GM19239 (cell line): ENCODE data around the gene INSYN1.
"Not testable (repeated sequence)": the region's sequence is repeated elsewhere in the genome, so short reads cannot be mapped to it uniquely, and the experiment has no call there.

ENCODE experiments used
- DNase-seq: peaks from one replicate; pipeline ENCODE4 v3.0.0; 2011; ENCODE audit warnings: low spot score; ENCODE audit not compliant: insufficient read length
- FAIRE-seq: peaks from 2 replicates; lab custom pipeline; 2011; peaks lifted over from hg19 to GRCh38; lab: Jason Lieb, UNC

INSYN1 gene

GRCh38 chr15:73717206-73717605 lies 35.9 kb downstream of the INSYN1 start:
- FAIRE-seq, result no peak
- DNase-seq, result no peak

- no peak for DNase-seq
- no peak for FAIRE-seq
These were observed 36.7 kb downstream of the INSYN1 start for GRCh38 chr15:73716417-73716816.

- FAIRE-seq, result no peak
These were observed 37.7 kb downstream of the INSYN1 start for GRCh38 chr15:73715417-73715816.

GRCh38 chr15:73714695-73715301 lies 38.4 kb downstream of the INSYN1 start:
- no peak for FAIRE-seq
- no peak for DNase-seq

More at GRCh38 chr15:73715417-73715816, 37.7 kb downstream of the INSYN1 start:
- no peak for DNase-seq

- FAIRE-seq, result no peak
- no peak for DNase-seq
These were observed 41.0 kb downstream of the INSYN1 start for GRCh38 chr15:73712107-73712506.

GRCh38 chr15:73711526-73711925 lies 41.6 kb downstream of the INSYN1 start:
- DNase-seq, result no peak
- FAIRE-seq, result no peak

- DNase-seq (no peak), FAIRE-seq (no peak)
These were observed 42.8 kb downstream of the INSYN1 start for GRCh38 chr15:73710321-73710720.

- DNase-seq, result no peak
- no peak for FAIRE-seq
These were observed 43.5 kb downstream of the INSYN1 start for GRCh38 chr15:73709686-73710085.

- DNase-seq (no peak), FAIRE-seq (no peak)
These were observed 43.9 kb downstream of the INSYN1 start for GRCh38 chr15:73709241-73709640.

- DNase-seq (no peak), FAIRE-seq (no peak)
These were observed 44.5 kb downstream of the INSYN1 start for GRCh38 chr15:73708691-73709090.

GRCh38 chr15:73704869-73705645 lies 48.1 kb downstream of the INSYN1 start:
- FAIRE-seq, result peak; percentile 74

GRCh38 chr15:73704142-73704868 lies 48.8 kb downstream of the INSYN1 start:
- not testable (repeated sequence) for FAIRE-seq, DNase-seq

More at GRCh38 chr15:73704869-73705645, 48.1 kb downstream of the INSYN1 start:
- peak; percentile 70 for DNase-seq

GRCh38 chr15:73703601-73704000 lies 49.5 kb downstream of the INSYN1 start:
- FAIRE-seq, DNase-seq: not testable (repeated sequence)

- not testable (repeated sequence) for DNase-seq, FAIRE-seq
These were observed 50.6 kb downstream of the INSYN1 start for GRCh38 chr15:73702311-73703239.

GRCh38 chr15:73700041-73700842 lies 52.9 kb downstream of the INSYN1 start:
- DNase-seq (peak; percentile 67), FAIRE-seq (peak; percentile 86)

GRCh38 chr15:73699249-73700040 lies 53.7 kb downstream of the INSYN1 start:
- DNase-seq, result no peak
- FAIRE-seq, result no peak

GRCh38 chr15:73697033-73697467 lies 56.1 kb downstream of the INSYN1 start:
- FAIRE-seq (no peak), DNase-seq (peak; percentile 75)

GRCh38 chr15:73696641-73697001 lies 56.5 kb downstream of the INSYN1 start:
- no peak for FAIRE-seq

More at GRCh38 chr15:73696641-73697001, 56.5 kb downstream of the INSYN1 start:
- DNase-seq, result no peak
